Lower lobe of right lung (tissue), 2 donors: ENCODE data around the gene ABCA1. TPM values are rescaled to one million over a fixed set of nuclear protein-coding genes. Genes with fewer than 3 reads are reported as not detected.

Experiments
- ATAC-seq, 2 donors: fragments of 200-7000 bp; cut with Tn5 transposase; one replicate each; pipeline ENCODE4 v1.9.1; 2020 to 2022; ENCODE audit warnings: mild to moderate bottlenecking in 2 of 2, moderate library complexity in 2 of 2
- DNase-seq: peaks from one replicate; pipeline ENCODE4 v3.0.0-alpha.2; 2020
- H3K27ac ChIP-seq: fragments of 200-600 bp; one replicate; pipeline ENCODE4 v1.8.0; 2022
- H3K27me3 ChIP-seq: fragments of 200-600 bp; one replicate; pipeline ENCODE4 v1.8.0; 2022; ENCODE audit warnings: low read depth
- H3K36me3 ChIP-seq: fragments of 200-600 bp; one replicate; pipeline ENCODE4 v1.8.0; 2022; ENCODE audit warnings: mild to moderate bottlenecking
- H3K4me1 ChIP-seq: fragments of 200-600 bp; one replicate; pipeline ENCODE4 v1.8.0; 2022
- H3K4me3 ChIP-seq: fragments of 200-600 bp; one replicate; pipeline ENCODE4 v1.8.0; 2022; ENCODE audit warnings: mild to moderate bottlenecking
- H3K9me3 ChIP-seq: fragments of 200-600 bp; one replicate; pipeline ENCODE4 v1.8.0; 2022
- CTCF ChIP-seq: fragments of 200-600 bp; IDR thresholded peaks from one replicate; pipeline ENCODE4 v1.8.0; 2022; ENCODE audit warnings: antibody characterized with exemption, mild to moderate bottlenecking
- intact Hi-C: fragments of 100-400 bp; cut with DNase I; formaldehyde crosslinking; loops from one replicate; pipeline ENCODE4 v1.11.0; 2022
- total RNA-seq: library from RNA; stranded (reverse); fragmentation: NEBNext Ultra II Directional; extraction: Animal tissue kit (Norgen Biotek cat#: 25700); gene quantifications from one replicate; pipeline ENCODE4 v1.2.1, GENCODE V29; 2021
- donor health status: DM: no; HTN: yes; CAD: no; lungs with severe emphysema.

The ABCA1 gene
- total RNA-seq, 1 donor from 2014 or later, result 46.8 TPM

GRCh38 chr9:104892701-104893100 lies 35.3 kb downstream of the ABCA1 start:
- Histone ChIP-seq H3K9me3 (no peaks in the 10 kb centered on the region), H3K27me3 (no peaks in the 10 kb centered on the region), H3K36me3 (peaks cover 15% of the 10 kb centered on the region), H3K27ac (no peak overlapping the region), H3K4me1 (no peaks in the 10 kb centered on the region), H3K4me3 (no peak overlapping the region)
- no peak for TF ChIP-seq CTCF
- intact Hi-C loops, result no loop called here
- DNase-seq (no peak), ATAC-seq (no peak)

GRCh38 chr9:104890433-104890770 lies 37.6 kb downstream of the ABCA1 start:
- H3K4me1 ChIP-seq, result no peaks in the 10 kb centered on the region

GRCh38 chr9:104885818-104886709 lies 41.9 kb downstream of the ABCA1 start:
- ATAC-seq (no peak), DNase-seq (no peak)
- Histone ChIP-seq H3K4me1 (no peaks in the 10 kb centered on the region), H3K9me3 (no peaks in the 10 kb centered on the region), H3K27me3 (no peaks in the 10 kb centered on the region), H3K4me3 (no peak overlapping the region), H3K27ac (no peak overlapping the region), H3K36me3 (peaks cover 80% of the 10 kb centered on the region)
- intact Hi-C loops, result no loop called here
- no peak for TF ChIP-seq CTCF

More at GRCh38 chr9:104890433-104890770, 37.6 kb downstream of the ABCA1 start:
- intact Hi-C loops, result no loop called here
- ATAC-seq (no peak), DNase-seq (no peak)
- H3K27ac ChIP-seq, result no peak overlapping the region
- H3K4me3 ChIP-seq, result no peak overlapping the region
- H3K36me3 ChIP-seq, result peaks cover 37% of the 10 kb centered on the region
- H3K27me3 ChIP-seq, result no peaks in the 10 kb centered on the region
- H3K9me3 ChIP-seq, result no peaks in the 10 kb centered on the region
- TF ChIP-seq CTCF, result no peak

- H3K4me1 ChIP-seq, result peaks cover 15% of the 10 kb centered on the region
- no peak for TF ChIP-seq CTCF
- no peaks in the 10 kb centered on the region for H3K9me3 ChIP-seq
- H3K27me3 ChIP-seq, result no peaks in the 10 kb centered on the region
- H3K27ac ChIP-seq, result no peak overlapping the region
- no peak for ATAC-seq
- H3K4me3 ChIP-seq, result no peak overlapping the region
- H3K36me3 ChIP-seq, result peaks cover 87% of the 10 kb centered on the region
- intact Hi-C loops, result no loop called here
- DNase-seq, result no peak
These were observed 44.8 kb downstream of the ABCA1 start for GRCh38 chr9:104883169-104883568.

- Histone ChIP-seq H3K9me3 (no peaks in the 10 kb centered on the region), H3K4me1 (peaks cover 15% of the 10 kb centered on the region), H3K36me3 (peaks cover 90% of the 10 kb centered on the region), H3K27me3 (no peaks in the 10 kb centered on the region), H3K4me3 (no peak overlapping the region), H3K27ac (no peak overlapping the region)
- ATAC-seq (no peak), DNase-seq (no peak)
- TF ChIP-seq CTCF, result no peak
- intact Hi-C loops, result no loop called here
These were observed 45.4 kb downstream of the ABCA1 start for GRCh38 chr9:104882566-104882965.
